GM12864 (cell line): ENCODE results near the gene PPP1R12B.
"Not testable (repeated sequence)": the region's sequence is repeated elsewhere in the genome, so short reads cannot be mapped to it uniquely, and the experiment has no call there.

Source experiments
- DNase-seq: peaks from one replicate; pipeline ENCODE4 v3.0.0-alpha.2; 2011; ENCODE audit warnings: low read depth
- H3K4me3 ChIP-seq: 2 replicates; pipeline ENCODE4 v1.5.1; 2011; ENCODE audit warnings: mild to moderate bottlenecking, low read depth, low read length, control low read depth
- CTCF ChIP-seq: IDR thresholded peaks from 2 replicates; pipeline ENCODE4 v1.5.1; 2011; ENCODE audit warnings: low read depth, mild to moderate bottlenecking, moderate library complexity, low read length, control low read depth, inconsistent platforms; ENCODE audit errors: missing control alignments

The PPP1R12B gene

DNA sequence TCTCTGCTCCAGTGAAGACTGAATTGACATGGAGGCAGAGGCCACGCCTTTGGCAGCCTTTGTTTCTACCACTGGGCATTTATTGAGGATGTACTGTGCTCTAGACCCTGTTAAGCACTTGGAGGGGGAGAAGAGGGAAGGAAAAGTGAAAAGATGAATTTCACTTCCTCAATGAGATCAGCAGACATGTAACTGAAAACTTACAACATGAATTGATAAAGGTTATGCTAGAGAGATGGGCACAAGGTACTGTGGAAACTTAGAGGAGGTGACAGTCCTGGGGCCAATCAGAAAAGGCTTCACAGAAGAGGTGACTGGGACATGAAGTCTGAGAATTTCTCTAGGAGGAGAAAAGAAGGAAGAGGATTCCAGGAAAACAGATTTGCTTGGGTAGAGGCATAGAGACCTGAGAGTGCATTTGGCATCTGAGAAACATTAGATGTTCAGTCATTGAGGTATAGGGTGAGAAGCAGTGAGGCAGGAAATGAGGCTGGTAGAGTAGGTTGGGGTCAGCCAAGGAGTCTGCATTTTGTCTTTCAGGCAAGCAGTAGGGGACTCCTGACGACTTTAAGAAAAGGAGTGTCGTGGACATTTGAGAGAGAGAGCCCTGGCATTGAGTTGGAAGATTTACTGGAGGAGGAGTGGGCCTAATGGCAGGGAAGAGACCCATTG lies 248.7 kb downstream of the PPP1R12B start:
- TF ChIP-seq CTCF, result no peak
- no peak for DNase-seq
- no peak overlapping the region for H3K4me3 ChIP-seq

DNA sequence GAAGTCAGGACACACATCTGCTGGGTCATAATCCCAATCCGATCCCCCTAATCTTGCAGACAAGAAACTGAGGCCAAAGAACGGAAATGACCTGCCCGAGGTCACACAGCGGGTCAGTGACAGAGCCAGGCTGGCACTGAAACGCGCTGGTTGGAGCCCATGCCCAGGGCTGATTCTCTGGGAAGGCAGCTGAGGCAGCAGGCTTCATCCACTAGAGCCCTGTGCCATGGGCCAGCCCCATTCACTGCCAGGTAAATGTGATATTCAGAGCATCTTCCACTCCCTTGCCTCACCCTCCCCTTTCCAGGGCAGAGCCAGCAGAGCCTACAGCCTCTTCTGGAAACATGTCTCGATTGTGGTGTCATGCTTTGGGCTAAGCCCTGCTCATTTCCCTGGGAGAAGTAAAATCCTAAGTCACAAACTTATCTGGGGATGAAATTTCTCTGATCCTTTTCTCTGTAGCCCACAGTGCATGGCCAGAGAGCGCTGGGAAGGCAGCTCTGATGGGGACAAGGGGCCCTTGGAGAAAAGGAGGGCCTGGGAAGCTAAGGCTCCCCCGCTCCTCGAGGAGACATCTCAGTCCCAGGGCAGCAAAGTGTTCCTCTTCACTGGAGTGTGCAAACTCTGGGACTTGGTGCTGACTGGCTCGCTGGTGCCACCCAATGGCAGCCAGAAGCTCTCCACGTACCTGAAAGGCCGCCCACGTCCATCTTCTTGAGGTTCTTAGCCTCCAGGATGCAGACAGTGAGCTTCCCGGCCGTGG lies 251.4 kb downstream of the PPP1R12B start:
- no peak overlapping the region for H3K4me3 ChIP-seq
- no peak for DNase-seq
- peak; percentile 89 for TF ChIP-seq CTCF

- DNase-seq, result no peak
- H3K4me3 ChIP-seq, result no peak overlapping the region
- TF ChIP-seq CTCF, result no peak
These were observed 252.0 kb downstream of the PPP1R12B start for GRCh38 chr1:202600432-202601041.

- TF ChIP-seq CTCF, result no peak
- H3K4me3 ChIP-seq, result no peak overlapping the region
- DNase-seq, result no peak
These were observed 254.9 kb downstream of the PPP1R12B start for GRCh38 chr1:202603435-202603834.

GRCh38 chr1:202605515-202605914 lies 257.0 kb downstream of the PPP1R12B start:
- H3K4me3 ChIP-seq, result no peak overlapping the region
- no peak for TF ChIP-seq CTCF
- DNase-seq, result no peak

GRCh38 chr1:202612036-202612435 lies 263.5 kb downstream of the PPP1R12B start:
- H3K4me3 ChIP-seq, DNase-seq: not testable (repeated sequence)

GRCh38 chr1:202613571-202613970 lies 265.1 kb downstream of the PPP1R12B start:
- no peak overlapping the region for H3K4me3 ChIP-seq
- no peak for TF ChIP-seq CTCF
- DNase-seq, result no peak

DNA sequence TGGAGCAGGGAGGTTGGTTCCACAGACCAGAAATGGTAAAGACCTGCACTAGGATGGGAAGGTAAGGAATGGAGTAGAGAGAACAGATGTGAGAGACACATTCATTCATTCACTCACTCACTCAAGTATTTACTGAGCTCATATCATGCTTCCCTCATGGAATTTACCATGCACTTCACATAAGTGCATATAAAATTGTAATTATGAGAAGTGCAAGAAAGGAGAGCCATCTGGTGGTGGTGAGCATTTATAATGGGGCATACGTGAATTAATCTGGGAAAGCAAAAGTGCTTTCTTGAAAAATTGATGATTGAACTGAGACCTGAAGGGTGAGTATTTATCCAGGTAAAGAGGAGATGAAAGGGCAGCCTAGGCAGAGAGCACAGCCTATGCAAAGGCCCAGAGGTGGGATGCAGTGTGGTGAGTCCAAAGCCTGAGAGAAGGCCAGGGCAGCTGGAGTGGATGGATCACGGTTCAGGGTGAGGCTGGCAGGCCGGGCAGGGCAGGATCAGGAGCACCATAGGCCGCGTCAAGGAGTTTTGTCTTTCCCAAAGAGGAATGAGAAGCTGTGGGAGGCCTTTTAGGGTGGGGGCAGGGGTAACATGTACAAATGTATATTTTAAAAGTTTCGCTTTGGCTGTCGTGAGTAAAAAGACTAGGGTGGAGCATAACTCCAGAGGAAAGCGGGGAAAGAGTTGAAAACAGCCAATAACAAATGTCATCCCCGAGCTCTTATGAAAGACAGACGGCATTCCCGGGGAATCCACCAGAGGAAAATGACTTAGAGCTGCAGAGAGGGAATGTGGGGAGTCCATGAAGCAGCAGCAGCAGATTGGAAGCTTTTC lies 266.1 kb downstream of the PPP1R12B start:
- not testable (repeated sequence) for H3K4me3 ChIP-seq, DNase-seq

DNA sequence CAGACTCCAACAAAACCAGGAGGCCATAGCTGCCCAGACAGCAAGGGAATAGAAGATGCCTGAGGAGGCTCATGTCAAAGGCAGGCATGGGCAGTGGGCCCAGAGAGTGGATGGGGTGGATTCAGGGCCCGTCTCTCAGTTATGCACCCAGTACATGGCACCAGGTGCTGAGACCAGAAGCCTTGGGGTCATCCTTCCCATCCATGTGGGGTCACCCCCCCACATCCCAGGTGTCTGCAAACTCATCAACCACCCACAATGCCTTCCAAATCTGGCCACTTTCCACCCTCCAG lies 266.7 kb downstream of the PPP1R12B start:
- H3K4me3 ChIP-seq, DNase-seq: not testable (repeated sequence)
